KBM-7 (cell line): ENCODE data around the gene CLDN5.

Source experiments
- DNase-seq: peaks from one replicate; pipeline ENCODE4 v3.0.0-alpha.2; 2015
- in situ Hi-C: fragments of 300-500 bp; cut with MboI; formaldehyde crosslinking; loops from 2 replicates; pipeline ENCODE4 v1.14.3; 2020; ENCODE audit warnings: low sequenced_read_pairs, low pct_unique_long_range_greater_than_20kb, mixed read lengths

The CLDN5 gene

GRCh38 chr22:19524170-19525115 lies at the start of gene CLDN5:
Gene CLDN5, minus strand, starts transcription at chr22:19524410. Its CDS starts 155 bp downstream, at chr22:19524255.
- in situ Hi-C loops: no loop called here
- no peak for DNase-seq

- in situ Hi-C loops: no loop called here
- no peak for DNase-seq
These were observed 47.8 kb upstream of the CLDN5 start for GRCh38 chr22:19571995-19572394.

GRCh38 chr22:19571207-19571795 lies 47.1 kb upstream of the CLDN5 start:
- in situ Hi-C loops: no loop called here
- DNase-seq: no peak

GRCh38 chr22:19569976-19570375 lies 45.8 kb upstream of the CLDN5 start:
- no peak for DNase-seq
- in situ Hi-C loops: no loop called here

- DNase-seq: no peak
- in situ Hi-C loops: no loop called here
These were observed 45.0 kb upstream of the CLDN5 start for GRCh38 chr22:19569276-19569640.

GRCh38 chr22:19568337-19569275 lies 44.4 kb upstream of the CLDN5 start:
- in situ Hi-C loops: no loop called here
- no peak for DNase-seq

- no peak for DNase-seq
- in situ Hi-C loops: no loop called here
These were observed 43.2 kb upstream of the CLDN5 start for GRCh38 chr22:19567157-19568009.

GRCh38 chr22:19566279-19567156 lies 42.3 kb upstream of the CLDN5 start:
- in situ Hi-C loops: no loop called here
- DNase-seq: no peak

GRCh38 chr22:19565382-19566278 lies 41.4 kb upstream of the CLDN5 start:
- in situ Hi-C loops: no loop called here
- DNase-seq: no peak

GRCh38 chr22:19559956-19560355 lies 35.7 kb upstream of the CLDN5 start:
- DNase-seq: no peak
- in situ Hi-C loops: no loop called here

GRCh38 chr22:19559324-19559811 lies 35.2 kb upstream of the CLDN5 start:
- DNase-seq: no peak
- in situ Hi-C loops: no loop called here

- DNase-seq: no peak
- in situ Hi-C loops: no loop called here
These were observed 32.8 kb upstream of the CLDN5 start for GRCh38 chr22:19556963-19557545.

- no peak for DNase-seq
- in situ Hi-C loops: no loop called here
These were observed 31.4 kb upstream of the CLDN5 start for GRCh38 chr22:19555651-19556050.

- DNase-seq: no peak
- in situ Hi-C loops: no loop called here
These were observed 30.7 kb upstream of the CLDN5 start for GRCh38 chr22:19554834-19555404.

- no peak for DNase-seq
- in situ Hi-C loops: no loop called here
These were observed 29.0 kb upstream of the CLDN5 start for GRCh38 chr22:19553201-19553600.

- in situ Hi-C loops: no loop called here
- DNase-seq: no peak
These were observed 26.2 kb upstream of the CLDN5 start for GRCh38 chr22:19550382-19550781.
